Fibroblast of mammary gland (primary cell): Measurements from ENCODE around the gene ENGASE.

Source experiments
- DNase-seq: peaks from one replicate; pipeline ENCODE4 v3.0.0-alpha.2; 2010; ENCODE audit warnings: low read depth
- H3K4me3 ChIP-seq: 2 replicates; pipeline ENCODE4 v1.5.1; 2011; ENCODE audit warnings: low read depth, mild to moderate bottlenecking, low read length, moderate library complexity; ENCODE audit not compliant: control insufficient read depth
- CTCF ChIP-seq: conservative IDR thresholded peaks from 2 replicates; pipeline ENCODE4 v1.5.1; 2011; ENCODE audit warnings: low read depth, low read length, inconsistent platforms; ENCODE audit not compliant: control insufficient read depth, insufficient read depth

Gene ENGASE

DNA sequence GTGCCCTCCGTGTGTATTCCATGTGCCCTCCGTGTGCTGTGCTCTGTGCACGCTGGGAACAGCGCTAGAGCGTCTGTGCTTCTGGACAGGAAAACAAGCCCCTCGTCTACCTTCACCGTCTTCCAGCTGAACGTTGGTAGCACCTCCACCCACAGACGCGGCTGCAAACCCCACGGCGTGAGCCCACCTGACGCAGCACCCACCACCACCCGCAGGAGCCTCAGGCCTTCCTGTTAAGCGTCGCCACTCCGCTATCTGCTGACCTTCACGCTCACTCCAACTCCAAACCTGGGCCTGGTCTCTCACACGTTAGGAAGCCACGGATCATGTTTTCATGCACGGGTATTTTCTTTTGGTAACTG, 56.6 kb downstream of the ENGASE start:
- TF ChIP-seq CTCF = no peak
- no peak for DNase-seq
- H3K4me3 ChIP-seq = no peak overlapping the region

DNA sequence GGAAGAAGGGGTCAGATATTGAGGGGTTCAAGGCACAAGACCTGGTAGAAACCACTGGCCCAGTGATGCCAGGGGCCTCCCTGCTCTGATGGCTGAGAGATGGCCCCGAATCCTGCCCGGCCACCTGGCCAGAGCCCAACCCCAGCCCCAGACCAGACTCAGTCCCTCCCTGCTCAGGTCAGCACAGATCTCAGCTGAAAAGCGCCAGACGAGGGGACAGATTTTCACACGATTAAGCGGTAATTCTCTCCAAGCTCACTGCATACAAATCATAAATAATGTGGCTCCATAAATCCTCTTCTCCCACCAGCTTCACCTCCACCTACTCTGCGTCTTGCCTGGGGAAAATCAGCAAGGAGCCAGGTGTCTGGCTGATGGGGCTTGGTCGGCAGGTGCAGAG, 57.1 kb downstream of the ENGASE start:
- TF ChIP-seq CTCF = no peak
- DNase-seq = no peak
- no peak overlapping the region for H3K4me3 ChIP-seq

GRCh38 chr17:79132271-79133064, 57.8 kb downstream of the ENGASE start:
- TF ChIP-seq CTCF = no peak
- no peak overlapping the region for H3K4me3 ChIP-seq
- no peak for DNase-seq

GRCh38 chr17:79133214-79133613, 58.6 kb downstream of the ENGASE start:
- DNase-seq = no peak
- no peak for TF ChIP-seq CTCF
- H3K4me3 ChIP-seq = no peak overlapping the region

GRCh38 chr17:79133985-79134384, 59.4 kb downstream of the ENGASE start:
- H3K4me3 ChIP-seq = no peak overlapping the region
- DNase-seq = no peak
- no peak for TF ChIP-seq CTCF

DNA sequence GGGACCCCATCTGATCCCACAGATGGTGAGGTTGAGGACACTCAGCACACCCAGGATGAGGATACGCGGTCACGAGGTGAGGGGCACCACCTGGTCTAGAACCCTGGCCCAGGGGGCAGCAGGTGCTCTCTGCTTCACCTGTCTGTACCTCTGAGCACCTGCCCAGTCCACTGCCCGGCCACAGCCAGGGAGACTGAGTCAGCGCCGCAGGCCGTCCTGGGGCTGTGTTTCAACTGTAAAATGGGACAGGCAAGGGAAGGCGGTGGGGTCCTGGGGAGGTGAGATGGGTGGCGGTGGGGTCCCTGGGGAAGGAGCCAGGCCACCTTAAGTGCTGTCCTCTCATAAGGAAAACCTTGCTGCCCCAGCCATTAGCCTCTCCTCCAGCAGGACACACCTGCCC, 60.4 kb downstream of the ENGASE start:
- H3K4me3 ChIP-seq = no peak overlapping the region
- TF ChIP-seq CTCF = no peak
- no peak for DNase-seq
